ENCODE measurements around the gene PKD2. TPM values are rescaled to one million over a fixed set of nuclear protein-coding genes. Genes with fewer than 3 reads are reported as not detected.

Gene PKD2
- total RNA-seq, 1 experiment from 2014 or later, result 38.4 TPM

GRCh38 chr4:88043586-88044340 lies 36.3 kb downstream of the PKD2 start:
- WGBS (ENCODE audit: extremely low coverage, insufficient read length, low lambda C conversion rate), result no CpG with 5 or more reads among the region's 8 CpGs
- H2BK5ac ChIP-seq (ENCODE audit: insufficient read length, low read length), result no peak overlapping the region

More at GRCh38 chr4:88043586-88044340, 36.3 kb downstream of the PKD2 start:
- Histone ChIP-seq H3K4ac (ENCODE audit: low read depth, low read length) (no peak overlapping the region), H3K9me3 (ENCODE audit: control insufficient read depth, low read depth, low read length) (no peaks in the 10 kb centered on the region), H3K23ac (ENCODE audit: insufficient read length, low read depth, low read length) (no peak overlapping the region), H4K91ac (ENCODE audit: insufficient read length, low read depth, low read length) (no peak overlapping the region), H3K9ac (ENCODE audit: extremely low read depth, insufficient read length, low read length) (no peak overlapping the region), H4K20me1 (ENCODE audit: control insufficient read depth, insufficient read depth, insufficient read length) (no peaks in the 10 kb centered on the region), H3K14ac (ENCODE audit: insufficient read depth, low read length) (no peak overlapping the region), H3K27ac (ENCODE audit: insufficient read length, low read depth, low read length) (no peak overlapping the region), H2BK12ac (ENCODE audit: insufficient read length, low read depth, low read length) (no peak overlapping the region), H3K79me1 (ENCODE audit: insufficient read depth, low read depth, low read length, poor library complexity, severe bottlenecking) (no peaks in the 10 kb centered on the region), H3K27me3 (ENCODE audit: insufficient read depth, low read length) (no peaks in the 10 kb centered on the region), H3K23me2 (ENCODE audit: insufficient read length, low read depth, low read length, poor library complexity, severe bottlenecking) (no peaks in the 10 kb centered on the region), H3K4me2 (ENCODE audit: insufficient read depth, insufficient read length, low read length) (no peak overlapping the region), H2AK5ac (ENCODE audit: insufficient read length, low read length) (no peak overlapping the region), H3K56ac (ENCODE audit: insufficient read length, low read depth, low read length) (no peak overlapping the region), H3K79me2 (ENCODE audit: insufficient read depth, low read length) (no peaks in the 10 kb centered on the region), H3K18ac (ENCODE audit: insufficient read length, low read depth, low read length) (no peak overlapping the region), H4K5ac (ENCODE audit: insufficient read length, low read depth, low read length) (no peak overlapping the region), H2AFZ (ENCODE audit: low read length) (no peak overlapping the region), H4K8ac (replicated peaks; ENCODE audit: insufficient read length, low read depth, low read length) (no peak overlapping the region), H2BK15ac (ENCODE audit: low read depth, low read length) (no peak overlapping the region), H2BK20ac (ENCODE audit: low read depth, low read length, poor library complexity, severe bottlenecking) (no peak overlapping the region), H2BK120ac (ENCODE audit: low read depth, low read length, poor library complexity, severe bottlenecking) (no peak overlapping the region), H3K4me1 (ENCODE audit: insufficient read depth, low read length) (no peaks in the 10 kb centered on the region), H3T11ph (ENCODE audit: low read length) (no peak overlapping the region)
- Mint-ChIP-seq H3K9me3 (no peaks in the 10 kb centered on the region), H3K36me3 (ENCODE audit: insufficient read depth in 1 of 3, low read depth in 3 of 3) (peaks cover 17 to 55% (median 52%) of the 10 kb centered on the region in 3 experiments; a peak in 5 of 7 replicates), H3K4me1 (no peaks in the 10 kb centered on the region), H3K27ac (no peak overlapping the region; a peak in 1 of 7 replicates), H3K4me3 (no peak overlapping the region), H3K27me3 (ENCODE audit: low read depth) (no peaks in the 10 kb centered on the region)
- TF ChIP-seq, protein P1, sequence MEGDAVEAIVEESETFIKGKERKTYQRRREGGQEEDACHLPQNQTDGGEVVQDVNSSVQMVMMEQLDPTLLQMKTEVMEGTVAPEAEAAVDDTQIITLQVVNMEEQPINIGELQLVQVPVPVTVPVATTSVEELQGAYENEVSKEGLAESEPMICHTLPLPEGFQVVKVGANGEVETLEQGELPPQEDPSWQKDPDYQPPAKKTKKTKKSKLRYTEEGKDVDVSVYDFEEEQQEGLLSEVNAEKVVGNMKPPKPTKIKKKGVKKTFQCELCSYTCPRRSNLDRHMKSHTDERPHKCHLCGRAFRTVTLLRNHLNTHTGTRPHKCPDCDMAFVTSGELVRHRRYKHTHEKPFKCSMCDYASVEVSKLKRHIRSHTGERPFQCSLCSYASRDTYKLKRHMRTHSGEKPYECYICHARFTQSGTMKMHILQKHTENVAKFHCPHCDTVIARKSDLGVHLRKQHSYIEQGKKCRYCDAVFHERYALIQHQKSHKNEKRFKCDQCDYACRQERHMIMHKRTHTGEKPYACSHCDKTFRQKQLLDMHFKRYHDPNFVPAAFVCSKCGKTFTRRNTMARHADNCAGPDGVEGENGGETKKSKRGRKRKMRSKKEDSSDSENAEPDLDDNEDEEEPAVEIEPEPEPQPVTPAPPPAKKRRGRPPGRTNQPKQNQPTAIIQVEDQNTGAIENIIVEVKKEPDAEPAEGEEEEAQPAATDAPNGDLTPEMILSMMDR (conservative IDR thresholded peaks at IDR 0.05), result no peak
- no peak for DNase-seq
